ENCODE data around the gene FRMPD1. TPM values are rescaled to one million over a fixed set of nuclear protein-coding genes. Genes with fewer than 3 reads are reported as not detected.
"Not testable (repeated sequence)": the region's sequence is repeated elsewhere in the genome, so short reads cannot be mapped to it uniquely, and the experiment has no call there.

Gene FRMPD1, protein sequence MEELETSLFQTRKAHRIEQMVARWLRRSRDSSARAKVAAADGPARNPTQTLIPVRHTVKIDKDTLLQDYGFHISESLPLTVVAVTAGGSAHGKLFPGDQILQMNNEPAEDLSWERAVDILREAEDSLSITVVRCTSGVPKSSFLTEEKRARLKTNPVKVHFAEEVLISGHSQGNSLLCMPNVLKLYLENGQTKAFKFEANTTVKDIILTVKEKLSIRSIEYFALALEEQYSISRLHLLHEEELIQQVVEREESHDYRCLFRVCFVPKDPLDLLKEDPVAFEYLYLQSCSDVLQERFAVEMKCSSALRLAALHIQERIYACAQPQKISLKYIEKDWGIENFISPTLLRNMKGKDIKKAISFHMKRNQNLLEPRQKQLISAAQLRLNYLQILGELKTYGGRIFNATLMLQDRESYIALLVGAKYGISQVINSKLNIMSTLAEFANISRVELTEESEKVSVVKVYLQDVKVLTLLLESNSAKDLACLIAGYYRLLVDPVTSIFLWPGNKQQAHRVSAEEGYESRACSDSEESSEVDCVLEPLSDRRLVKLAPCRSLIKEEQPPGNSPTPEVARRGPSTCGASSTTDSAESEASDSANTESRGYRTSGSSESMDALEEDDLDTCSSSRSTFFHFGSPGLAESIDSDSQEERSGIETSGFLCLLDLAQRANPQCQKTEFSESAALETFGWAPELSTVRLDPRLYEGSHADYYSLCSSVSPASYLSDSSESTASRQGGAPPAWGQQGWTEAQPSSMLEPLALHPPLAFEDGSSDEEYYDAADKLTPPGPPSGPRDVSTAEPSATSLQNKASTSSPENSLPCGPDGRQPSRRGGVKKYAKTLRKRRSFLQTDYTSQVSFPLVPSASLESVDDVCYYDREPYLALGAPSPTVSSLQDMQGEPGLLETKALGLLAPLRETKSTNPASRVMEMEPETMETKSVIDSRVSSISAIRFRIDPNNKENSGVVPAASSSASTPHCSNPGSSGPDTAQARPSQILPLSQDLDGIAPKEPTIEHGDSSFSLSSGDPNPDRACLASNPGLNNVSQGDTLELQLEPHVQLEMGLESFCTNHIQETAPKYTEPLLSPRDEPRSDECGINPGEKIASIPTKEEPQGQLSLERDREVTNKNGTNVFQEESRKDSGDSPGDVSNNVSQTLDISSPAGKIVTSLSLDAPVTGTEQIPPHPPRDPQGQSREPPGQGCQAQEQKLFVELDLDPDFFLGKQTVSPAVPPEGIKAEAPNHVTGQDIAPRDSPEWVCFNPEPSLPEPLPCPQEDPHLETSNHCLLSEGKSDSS (N-terminal part only)
- total RNA-seq = 0.31 and 0.44 TPM in 2 replicates
- long read RNA-seq, partial matches to known transcripts = 1 of 1 reads
- long read RNA-seq, other reads (novel, unspliced or antisense) = 0 of 1 reads

DNA sequence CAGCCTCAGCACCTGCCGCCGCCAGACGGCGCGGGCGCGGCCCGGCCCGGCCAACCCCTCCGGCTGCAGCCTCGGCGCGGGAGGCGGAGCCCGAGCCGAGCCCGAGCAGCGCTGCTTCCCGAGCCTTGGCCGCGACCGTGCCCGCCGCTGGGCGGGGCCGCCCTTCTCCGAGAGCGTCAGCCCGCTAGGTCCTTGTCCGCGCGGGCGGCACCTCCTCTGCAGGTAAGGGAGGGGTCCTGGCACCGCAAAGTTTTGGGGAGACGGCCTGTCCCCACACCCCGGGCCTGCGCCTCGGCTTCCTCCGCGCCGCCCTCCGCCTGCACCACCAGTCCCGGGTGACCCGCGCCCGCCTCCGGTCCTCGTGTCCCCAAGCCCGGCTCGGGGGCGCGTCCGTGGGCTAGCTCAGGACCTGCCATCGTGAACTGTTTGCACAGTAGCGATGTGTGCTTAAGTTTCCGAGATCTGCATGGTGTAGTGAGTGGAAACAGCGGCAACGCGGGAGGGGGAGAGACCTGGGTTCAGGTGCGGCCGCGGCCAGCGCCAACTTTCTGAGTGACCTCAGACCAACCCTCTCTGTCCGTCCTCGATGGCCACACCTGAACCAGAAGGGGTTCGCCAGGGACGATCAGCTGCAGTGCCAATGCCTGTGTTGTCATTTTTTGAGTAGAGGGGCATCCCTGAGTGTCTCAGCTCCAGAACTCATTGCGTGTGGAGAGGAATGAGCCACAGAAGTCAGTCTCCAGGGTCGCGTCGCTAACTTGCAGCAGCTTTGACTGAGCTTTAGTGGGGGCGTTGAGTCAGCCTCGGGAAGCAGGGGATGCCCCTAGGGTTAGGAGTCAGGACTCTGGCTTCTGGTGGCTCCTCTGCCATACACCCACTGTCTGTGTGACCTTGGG, at the start of gene FRMPD1:
FRMPD1 (plus strand) TSS at position 82 of the 896 bp plus-strand sequence. CDS start 41,688 bp downstream, outside the sequence.
- peaks cover 82% of the 10 kb centered on the region for H3K27me3 Mint-ChIP-seq
- TF ChIP-seq, protein P1, sequence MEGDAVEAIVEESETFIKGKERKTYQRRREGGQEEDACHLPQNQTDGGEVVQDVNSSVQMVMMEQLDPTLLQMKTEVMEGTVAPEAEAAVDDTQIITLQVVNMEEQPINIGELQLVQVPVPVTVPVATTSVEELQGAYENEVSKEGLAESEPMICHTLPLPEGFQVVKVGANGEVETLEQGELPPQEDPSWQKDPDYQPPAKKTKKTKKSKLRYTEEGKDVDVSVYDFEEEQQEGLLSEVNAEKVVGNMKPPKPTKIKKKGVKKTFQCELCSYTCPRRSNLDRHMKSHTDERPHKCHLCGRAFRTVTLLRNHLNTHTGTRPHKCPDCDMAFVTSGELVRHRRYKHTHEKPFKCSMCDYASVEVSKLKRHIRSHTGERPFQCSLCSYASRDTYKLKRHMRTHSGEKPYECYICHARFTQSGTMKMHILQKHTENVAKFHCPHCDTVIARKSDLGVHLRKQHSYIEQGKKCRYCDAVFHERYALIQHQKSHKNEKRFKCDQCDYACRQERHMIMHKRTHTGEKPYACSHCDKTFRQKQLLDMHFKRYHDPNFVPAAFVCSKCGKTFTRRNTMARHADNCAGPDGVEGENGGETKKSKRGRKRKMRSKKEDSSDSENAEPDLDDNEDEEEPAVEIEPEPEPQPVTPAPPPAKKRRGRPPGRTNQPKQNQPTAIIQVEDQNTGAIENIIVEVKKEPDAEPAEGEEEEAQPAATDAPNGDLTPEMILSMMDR (IDR thresholded peaks at IDR 0.05; ENCODE audit: unreplicated experiment) = no peak
- H3K9me3 Mint-ChIP-seq (ENCODE audit: low read depth) = no peaks in the 10 kb centered on the region

DNA sequence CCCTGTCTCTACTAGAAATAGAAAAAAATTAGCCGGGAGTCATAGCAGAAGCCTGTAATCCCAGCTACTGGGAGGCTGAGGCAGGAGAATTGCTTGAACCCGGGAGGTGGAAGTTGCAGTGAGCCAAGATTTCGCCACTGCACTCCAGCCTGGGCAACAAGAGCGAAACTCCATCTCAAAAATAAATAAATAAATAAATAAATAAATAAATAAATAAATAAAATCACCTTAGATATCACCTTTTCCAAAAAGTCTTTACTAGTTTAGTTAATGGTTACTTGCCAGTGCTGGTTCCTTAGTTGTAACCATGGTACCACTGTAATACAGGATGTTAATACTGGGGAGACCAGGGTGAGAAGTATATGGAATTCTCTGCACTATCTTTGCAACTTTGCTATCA, 48.7 kb upstream of the FRMPD1 start:
- H3K27me3 Mint-ChIP-seq = peaks cover 29% of the 10 kb centered on the region
- not testable (repeated sequence) for H3K4me3 Mint-ChIP-seq (ENCODE audit: low read depth); H3K36me3 Mint-ChIP-seq (ENCODE audit: insufficient read depth); H3K27ac Mint-ChIP-seq; H3K4me1 Mint-ChIP-seq (ENCODE audit: low read depth); H3K9me3 Mint-ChIP-seq (ENCODE audit: low read depth); DNase-seq (ENCODE audit: low spot score, unreplicated experiment)

More for the DNA sequence above, at the start of gene FRMPD1:
- Mint-ChIP-seq H3K36me3 (ENCODE audit: insufficient read depth) (no peaks in the 10 kb centered on the region), H3K27ac (peak within 1 kb of the TSS; percentile 24), H3K4me1 (ENCODE audit: low read depth) (peaks cover 11% of the 10 kb centered on the region), H3K4me3 (ENCODE audit: low read depth) (peak within 1 kb of the TSS; percentile 72)
- no peak for DNase-seq (ENCODE audit: low spot score, unreplicated experiment)

DNA sequence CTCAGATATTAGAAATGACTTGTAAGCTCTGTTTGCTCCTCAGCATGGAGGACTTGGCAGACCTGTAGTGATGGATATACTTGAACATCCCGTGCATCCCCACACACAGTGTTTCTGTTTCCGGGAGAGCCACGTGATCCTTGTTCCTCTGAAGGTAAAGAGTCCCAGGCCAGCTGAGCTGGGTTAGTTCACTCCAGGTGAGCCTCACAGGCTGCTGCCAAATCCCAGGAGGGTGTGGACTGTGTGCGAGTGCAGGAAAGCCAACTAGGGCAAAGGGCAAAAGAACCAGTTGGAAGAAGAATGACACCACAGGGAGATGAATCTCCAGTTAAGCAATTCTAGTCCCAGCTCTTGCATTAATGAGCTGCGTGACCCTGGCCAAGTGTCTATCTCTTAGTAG, 47.9 kb upstream of the FRMPD1 start:
- TF ChIP-seq, protein P1 (IDR thresholded peaks at IDR 0.05; ENCODE audit: unreplicated experiment) = no peak
- Mint-ChIP-seq H3K27me3 (peaks cover 36% of the 10 kb centered on the region), H3K36me3 (ENCODE audit: insufficient read depth) (no peaks in the 10 kb centered on the region), H3K27ac (no peak overlapping the region), H3K4me3 (ENCODE audit: low read depth) (no peak overlapping the region), H3K9me3 (ENCODE audit: low read depth) (no peaks in the 10 kb centered on the region), H3K4me1 (ENCODE audit: low read depth) (no peaks in the 10 kb centered on the region)
- no peak for DNase-seq (ENCODE audit: low spot score, unreplicated experiment)

DNA sequence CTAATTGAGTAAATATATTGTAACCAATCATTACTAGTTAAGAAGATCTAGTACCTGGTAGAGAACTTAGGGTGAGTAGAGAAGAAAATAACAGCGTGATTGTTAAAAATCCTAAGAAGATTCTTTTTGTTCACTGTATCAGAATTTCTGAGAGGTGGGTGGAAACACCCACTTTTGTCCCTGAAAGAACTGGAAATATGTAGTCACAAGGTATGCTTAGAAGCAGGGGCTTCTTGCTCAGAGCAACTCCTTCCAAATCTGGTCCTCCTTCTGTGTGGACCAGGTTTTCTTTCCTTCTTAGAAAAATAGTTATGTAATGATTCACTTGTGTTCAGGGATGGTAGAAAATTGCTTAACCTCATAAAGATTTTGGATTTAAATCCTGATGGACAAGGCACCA, 46.5 kb upstream of the FRMPD1 start:
- Mint-ChIP-seq H3K27ac (no peak overlapping the region), H3K4me1 (ENCODE audit: low read depth) (no peaks in the 10 kb centered on the region), H3K9me3 (ENCODE audit: low read depth) (no peaks in the 10 kb centered on the region), H3K4me3 (ENCODE audit: low read depth) (no peak overlapping the region), H3K36me3 (ENCODE audit: insufficient read depth) (no peaks in the 10 kb centered on the region), H3K27me3 (peaks cover 41% of the 10 kb centered on the region)
- TF ChIP-seq, protein P1 (IDR thresholded peaks at IDR 0.05; ENCODE audit: unreplicated experiment) = no peak
- DNase-seq (ENCODE audit: low spot score, unreplicated experiment) = no peak

DNA sequence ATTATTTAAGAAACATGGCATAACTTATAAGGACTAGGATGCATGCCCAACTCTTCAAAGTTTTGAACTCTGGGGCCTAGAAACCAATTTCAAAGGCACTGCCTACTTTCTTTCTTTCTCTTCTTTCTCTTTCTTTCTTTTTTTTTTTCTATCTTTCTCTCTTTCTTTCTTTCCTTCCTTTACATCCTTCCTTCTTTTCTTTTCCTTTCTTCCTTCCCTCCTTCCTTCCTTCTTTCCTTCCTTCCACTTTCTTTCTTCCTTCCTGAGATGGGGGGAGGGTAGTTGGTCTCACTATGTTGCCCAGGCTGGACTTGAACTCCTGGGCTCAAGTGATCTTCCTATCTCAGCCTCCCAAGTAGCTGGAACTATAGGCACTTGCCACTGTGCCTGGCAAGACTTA, 42.5 kb upstream of the FRMPD1 start:
- Mint-ChIP-seq H3K4me1 (ENCODE audit: low read depth) (no peaks in the 10 kb centered on the region), H3K27ac (no peak overlapping the region), H3K27me3 (peaks cover 35% of the 10 kb centered on the region), H3K9me3 (ENCODE audit: low read depth) (no peaks in the 10 kb centered on the region), H3K36me3 (ENCODE audit: insufficient read depth) (no peaks in the 10 kb centered on the region), H3K4me3 (ENCODE audit: low read depth) (no peak overlapping the region)
- no peak for DNase-seq (ENCODE audit: low spot score, unreplicated experiment)
- TF ChIP-seq, protein P1 (IDR thresholded peaks at IDR 0.05; ENCODE audit: unreplicated experiment) = no peak

All from progenitor cell of endocrine pancreas (in vitro differentiated cells).